OCI-LY3 (cell line): ENCODE measurements around the gene STUB1.

Experiments
- H2AFZ ChIP-seq: fragments of 200-600, 300-600 bp; shearing (Covaris generic); 2 replicates; pipeline ENCODE4 v1.6.0; 2014; ENCODE audit warnings: antibody characterized with exemption, low read depth, low read length
- H3K27ac ChIP-seq: fragments of 200-600, 300-600 bp; sonication (generic); 2 replicates; pipeline ENCODE4 v1.5.1; 2014; ENCODE audit warnings: mild to moderate bottlenecking, low read length, moderate library complexity, mixed read lengths
- H3K27me3 ChIP-seq: fragments of 200-600, 300-600 bp; sonication (generic); 2 replicates; pipeline ENCODE4 v1.6.1; 2014; ENCODE audit warnings: low read depth, low read length, mixed read lengths
- H3K36me3 ChIP-seq: fragments of 200-600, 300-600 bp; sonication (generic); replicated peaks from 2 replicates; pipeline ENCODE3; 2014; ENCODE audit warnings: low read depth, low read length, mixed read lengths
- H3K4me1 ChIP-seq: fragments of 300-600, 200-600 bp; sonication (generic); 2 replicates; pipeline ENCODE4 v1.6.1; 2014; ENCODE audit warnings: low read length, mixed read lengths
- H3K4me2 ChIP-seq: fragments of 200-600, 300-600 bp; sonication (generic); 2 replicates; pipeline ENCODE4 v1.6.1; 2014; ENCODE audit warnings: low read length, mixed read lengths
- H3K4me3 ChIP-seq: fragments of 300-600, 200-600 bp; sonication (generic); 2 replicates; pipeline ENCODE4 v1.5.1; 2014; ENCODE audit warnings: antibody characterized with exemption, mild to moderate bottlenecking, low read length, moderate library complexity
- H3K79me2 ChIP-seq: fragments of 300-600, 200-600 bp; shearing (Covaris generic); 2 replicates; pipeline ENCODE4 v1.6.1; 2014; ENCODE audit warnings: mild to moderate bottlenecking, low read length, mixed read lengths
- H3K9ac ChIP-seq: fragments of 300-600, 200-600 bp; shearing (Covaris generic); 2 replicates; pipeline ENCODE4 v1.6.0; 2014; ENCODE audit warnings: mild to moderate bottlenecking, low read length, moderate library complexity
- H3K9me3 ChIP-seq: fragments of 200-600, 300-600 bp; shearing (Covaris generic); 2 replicates; pipeline ENCODE4 v1.6.1; 2014; ENCODE audit warnings: low read length, mixed read lengths; ENCODE audit not compliant: insufficient read depth
- H4K20me1 ChIP-seq: fragments of 200-600, 300-600 bp; sonication (generic); 2 replicates; pipeline ENCODE4 v1.6.1; 2016; ENCODE audit warnings: low read length, mixed read lengths; ENCODE audit not compliant: insufficient read depth
- EZH2phosphoT487 ChIP-seq: fragments of 200-600 bp; shearing (Covaris generic); IDR thresholded peaks from 2 replicates; pipeline ENCODE4 v1.6.1; 2018; ENCODE audit warnings: antibody characterized with exemption, mixed run types, low read depth
- TF ChIP-seq, protein P1 (sequence below): fragments of 200-600, 300-600 bp; sonication (generic); IDR thresholded peaks from 2 replicates; pipeline ENCODE4 v1.5.1; 2014; ENCODE audit warnings: antibody characterized with exemption, low read length, low read depth

The STUB1 gene

DNA sequence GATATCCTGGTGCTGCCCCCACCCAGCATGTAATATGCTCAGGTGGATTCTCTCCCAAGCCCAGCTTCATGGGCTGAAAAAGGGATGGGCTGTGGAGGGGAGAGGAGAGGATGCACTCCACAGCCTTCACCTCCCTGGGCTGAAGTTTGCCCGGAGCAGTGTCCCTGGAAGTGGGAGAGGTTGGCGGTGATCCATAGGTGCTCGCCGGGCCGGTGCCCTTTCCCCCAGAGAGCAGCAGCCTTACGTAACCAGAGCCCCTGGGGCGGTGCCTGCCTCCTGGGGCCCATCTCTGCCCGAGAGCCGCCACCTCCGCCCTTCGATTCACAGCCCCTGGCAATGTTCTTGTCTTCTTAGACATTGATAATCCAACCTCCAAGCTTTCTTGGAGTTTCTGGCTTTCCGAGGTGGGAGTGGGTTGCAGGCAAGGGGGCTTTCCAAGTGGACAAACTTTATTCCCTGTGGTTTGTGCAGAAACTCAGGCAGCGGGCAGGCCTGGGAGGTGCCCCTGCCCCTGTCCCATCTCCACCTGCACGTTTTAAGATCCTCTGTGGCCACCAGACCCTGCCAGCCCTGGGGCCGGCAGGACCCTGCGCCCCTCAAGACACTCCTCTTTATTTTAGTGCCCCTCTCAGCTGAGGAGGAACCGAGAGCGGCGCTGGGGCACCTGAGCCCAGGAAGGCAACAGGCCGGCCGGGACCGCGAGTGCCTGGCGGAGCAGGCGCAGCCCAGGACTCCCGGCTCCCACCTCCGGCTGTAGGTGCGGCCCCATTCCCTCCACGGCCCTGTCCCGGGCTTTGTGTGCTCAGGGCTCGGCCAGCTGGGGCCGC, 34.1 kb upstream of the STUB1 start:
- Histone ChIP-seq H4K20me1 (peaks cover 7% of the 10 kb centered on the region; the same call in 1 of the 2 replicates), H3K4me1 (peaks cover 18% of the 10 kb centered on the region), H3K27me3 (no peaks in the 10 kb centered on the region), H3K9me3 (no peaks in the 10 kb centered on the region), H3K9ac (no peak overlapping the region), H3K4me3 (no peak overlapping the region), H3K4me2 (no peak overlapping the region), H2AFZ (no peak overlapping the region), H3K27ac (no peak overlapping the region), H3K79me2 (peaks cover 57% of the 10 kb centered on the region), H3K36me3 (peaks cover 3% of the 10 kb centered on the region)
- TF ChIP-seq, protein P1, sequence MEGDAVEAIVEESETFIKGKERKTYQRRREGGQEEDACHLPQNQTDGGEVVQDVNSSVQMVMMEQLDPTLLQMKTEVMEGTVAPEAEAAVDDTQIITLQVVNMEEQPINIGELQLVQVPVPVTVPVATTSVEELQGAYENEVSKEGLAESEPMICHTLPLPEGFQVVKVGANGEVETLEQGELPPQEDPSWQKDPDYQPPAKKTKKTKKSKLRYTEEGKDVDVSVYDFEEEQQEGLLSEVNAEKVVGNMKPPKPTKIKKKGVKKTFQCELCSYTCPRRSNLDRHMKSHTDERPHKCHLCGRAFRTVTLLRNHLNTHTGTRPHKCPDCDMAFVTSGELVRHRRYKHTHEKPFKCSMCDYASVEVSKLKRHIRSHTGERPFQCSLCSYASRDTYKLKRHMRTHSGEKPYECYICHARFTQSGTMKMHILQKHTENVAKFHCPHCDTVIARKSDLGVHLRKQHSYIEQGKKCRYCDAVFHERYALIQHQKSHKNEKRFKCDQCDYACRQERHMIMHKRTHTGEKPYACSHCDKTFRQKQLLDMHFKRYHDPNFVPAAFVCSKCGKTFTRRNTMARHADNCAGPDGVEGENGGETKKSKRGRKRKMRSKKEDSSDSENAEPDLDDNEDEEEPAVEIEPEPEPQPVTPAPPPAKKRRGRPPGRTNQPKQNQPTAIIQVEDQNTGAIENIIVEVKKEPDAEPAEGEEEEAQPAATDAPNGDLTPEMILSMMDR, result no peak
- TF ChIP-seq EZH2phosphoT487, result no peak

DNA sequence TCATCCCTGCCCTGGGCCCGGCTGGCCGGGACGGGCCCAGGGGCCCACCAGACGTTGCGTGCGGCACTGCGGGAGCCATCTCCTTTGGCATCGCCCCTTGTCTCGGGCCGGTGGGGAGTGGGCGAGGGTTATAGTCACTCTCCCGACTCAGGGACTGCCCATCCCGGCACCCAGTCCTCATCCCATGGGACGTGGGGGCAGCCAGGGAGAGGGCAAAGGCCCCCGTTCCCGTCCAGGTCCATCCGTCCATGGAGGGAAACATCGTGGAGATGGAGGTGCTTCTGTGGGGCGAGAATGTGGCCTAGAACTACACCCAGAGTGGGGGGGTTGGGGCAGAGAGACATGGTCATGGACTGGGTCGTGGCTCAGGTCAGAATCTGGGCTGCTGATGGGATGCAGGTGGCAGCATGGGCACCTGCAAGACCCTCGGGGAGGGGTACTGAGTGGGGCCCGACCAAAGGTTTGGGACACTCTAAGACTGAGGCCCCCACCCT, 33.5 kb upstream of the STUB1 start:
- Histone ChIP-seq H3K79me2 (peaks cover 56% of the 10 kb centered on the region), H3K9ac (no peak overlapping the region), H2AFZ (no peak overlapping the region), H3K4me2 (0 out of 2 replicates have a peak overlapping the region, but pooled peaks have one; percentile 96), H3K36me3 (peaks cover 3% of the 10 kb centered on the region), H3K9me3 (no peaks in the 10 kb centered on the region), H4K20me1 (peaks cover 7% of the 10 kb centered on the region; the same call in 1 of the 2 replicates), H3K27ac (no peak overlapping the region), H3K4me3 (no peak overlapping the region), H3K4me1 (peaks cover 18% of the 10 kb centered on the region), H3K27me3 (no peaks in the 10 kb centered on the region)
- TF ChIP-seq, protein P1, result no peak
- TF ChIP-seq EZH2phosphoT487, result no peak

DNA sequence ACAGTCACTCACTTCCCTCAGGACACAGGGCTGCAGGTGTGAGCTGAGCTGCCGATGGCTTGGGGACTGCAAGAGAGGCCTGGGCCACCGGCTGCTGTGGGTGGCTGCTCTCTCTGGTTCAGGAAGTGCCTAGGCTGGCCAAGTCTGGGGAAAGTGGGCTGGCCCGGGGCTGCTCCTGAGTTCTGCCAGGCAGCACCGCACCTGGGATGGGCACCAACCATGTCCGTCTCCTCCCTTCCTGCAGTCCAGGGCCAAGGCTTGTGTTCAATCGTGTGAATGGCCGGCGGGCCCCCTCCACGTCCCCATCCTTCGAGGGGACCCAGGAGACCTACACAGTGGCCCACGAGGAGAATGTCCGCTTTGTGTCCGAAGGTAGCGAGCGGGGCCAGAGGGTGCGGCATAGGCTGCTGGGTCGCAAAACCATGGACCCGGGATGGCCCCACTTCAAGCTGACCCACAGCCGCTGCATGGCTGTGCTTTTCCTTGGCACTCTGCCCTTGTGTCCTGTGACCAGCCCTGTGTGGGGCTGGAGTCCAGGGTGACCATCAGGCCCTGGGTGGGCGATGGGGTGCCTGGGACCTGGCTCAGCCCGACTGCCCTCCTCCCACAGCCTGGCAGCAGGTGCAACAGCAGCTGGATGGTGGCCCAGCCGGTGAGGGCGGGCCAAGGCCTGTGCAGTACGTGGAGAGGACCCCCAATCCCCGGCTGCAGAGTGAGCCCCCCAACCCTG, 32.9 kb upstream of the STUB1 start:
- no peaks in the 10 kb centered on the region for H3K27me3 ChIP-seq
- peaks cover 18% of the 10 kb centered on the region for H3K4me1 ChIP-seq
- peaks cover 50% of the 10 kb centered on the region for H3K79me2 ChIP-seq
- no peaks in the 10 kb centered on the region for H3K9me3 ChIP-seq
- H3K9ac ChIP-seq, result peak overlapping the region; percentile 79; the same call in 1 of the 2 replicates
- no peak overlapping the region for H2AFZ ChIP-seq
- peaks cover 7% of the 10 kb centered on the region; the same call in 1 of the 2 replicates for H4K20me1 ChIP-seq
- H3K27ac ChIP-seq, result no peak overlapping the region
- H3K4me3 ChIP-seq, result peak overlapping the region; percentile 82
- TF ChIP-seq EZH2phosphoT487, result no peak
- TF ChIP-seq, protein P1, result no peak
- peak overlapping the region; percentile 96 for H3K4me2 ChIP-seq
- H3K36me3 ChIP-seq, result peaks cover 3% of the 10 kb centered on the region
